GM19043 (cell line): Measurements from ENCODE around the gene S1PR1.

Source experiments
- ATAC-seq: cut with Tn5 transposase; IDR thresholded peaks from one replicate; pipeline ENCODE4 v1.9.1; 2021; ENCODE audit warnings: low read depth; ENCODE audit not compliant: unreplicated experiment

The S1PR1 gene

GRCh38 chr1:101278238-101278637, 41.4 kb downstream of the S1PR1 start:
- no peak for ATAC-seq

DNA sequence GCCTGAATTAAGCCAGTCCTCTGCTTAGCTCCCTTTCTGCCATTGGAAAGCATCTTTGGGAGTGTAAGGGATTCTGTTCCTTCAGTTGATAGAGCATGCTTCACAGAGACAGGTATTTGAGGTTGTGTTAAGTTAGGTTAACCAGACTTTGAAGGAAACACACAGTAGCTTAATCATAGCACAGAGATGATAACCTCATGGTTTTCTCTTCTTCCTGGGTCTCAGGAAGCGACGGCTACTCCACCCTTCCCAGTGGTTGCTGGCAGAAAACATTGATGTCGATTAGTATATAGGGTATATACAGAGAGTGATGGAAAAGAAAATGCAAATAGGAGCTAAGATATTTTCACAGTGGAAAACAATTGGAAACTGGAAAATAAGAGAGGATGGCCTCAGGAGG, 42.0 kb downstream of the S1PR1 start:
- ATAC-seq = no peak

GRCh38 chr1:101280049-101280592, 43.3 kb downstream of the S1PR1 start:
- ATAC-seq = no peak

DNA sequence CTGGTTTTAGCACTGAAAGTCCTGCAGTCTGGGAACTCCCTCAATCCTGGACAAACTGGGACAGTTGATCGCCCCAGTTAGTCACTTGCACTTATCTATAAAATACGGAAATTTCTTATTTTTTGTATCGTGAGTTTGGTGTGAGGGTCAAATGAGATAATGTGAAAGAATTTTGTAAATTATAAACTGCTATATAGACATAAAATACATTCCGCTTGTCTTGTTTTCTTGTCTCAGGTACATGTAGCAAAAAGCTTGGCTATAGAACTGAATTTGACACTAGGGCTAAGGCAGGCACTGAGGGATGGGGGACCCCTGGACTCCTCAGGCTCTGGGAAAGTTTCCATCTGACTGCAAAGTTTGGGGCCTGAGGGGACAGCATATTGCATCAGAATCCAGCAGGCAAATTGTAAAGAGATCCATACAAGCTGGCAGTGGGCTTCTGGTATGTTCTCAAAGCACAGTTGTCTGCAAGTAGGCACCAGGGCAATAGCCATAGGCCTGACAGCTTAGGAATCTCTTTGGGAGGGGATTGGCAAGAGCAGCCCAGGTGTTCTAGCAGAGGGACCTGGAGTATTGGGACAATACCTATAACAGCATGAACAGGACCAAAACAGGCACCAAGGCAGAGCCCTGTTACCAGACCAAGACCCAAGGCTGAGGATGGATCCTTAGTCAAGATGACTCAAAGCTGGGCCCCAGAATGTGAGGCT, 44.3 kb downstream of the S1PR1 start:
- ATAC-seq = no peak

DNA sequence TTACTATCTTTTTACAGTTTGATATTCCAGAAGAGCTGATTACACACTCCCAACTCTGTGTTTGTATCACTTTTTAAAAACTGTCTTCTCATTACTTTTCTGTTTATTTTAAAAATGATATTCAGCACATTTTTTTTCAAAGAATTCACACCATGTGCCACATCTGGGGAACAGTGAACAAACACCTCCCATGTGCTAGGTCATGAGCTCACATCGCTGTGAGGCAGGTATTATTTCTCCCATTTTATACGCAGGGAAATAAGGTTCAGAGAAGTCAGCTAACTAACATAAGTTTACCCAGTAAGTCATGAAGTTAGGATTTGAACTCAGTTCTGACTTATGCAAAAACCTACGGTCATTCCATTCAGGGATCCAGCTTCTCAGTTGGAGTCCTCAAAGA, 44.9 kb downstream of the S1PR1 start:
- no peak for ATAC-seq

DNA sequence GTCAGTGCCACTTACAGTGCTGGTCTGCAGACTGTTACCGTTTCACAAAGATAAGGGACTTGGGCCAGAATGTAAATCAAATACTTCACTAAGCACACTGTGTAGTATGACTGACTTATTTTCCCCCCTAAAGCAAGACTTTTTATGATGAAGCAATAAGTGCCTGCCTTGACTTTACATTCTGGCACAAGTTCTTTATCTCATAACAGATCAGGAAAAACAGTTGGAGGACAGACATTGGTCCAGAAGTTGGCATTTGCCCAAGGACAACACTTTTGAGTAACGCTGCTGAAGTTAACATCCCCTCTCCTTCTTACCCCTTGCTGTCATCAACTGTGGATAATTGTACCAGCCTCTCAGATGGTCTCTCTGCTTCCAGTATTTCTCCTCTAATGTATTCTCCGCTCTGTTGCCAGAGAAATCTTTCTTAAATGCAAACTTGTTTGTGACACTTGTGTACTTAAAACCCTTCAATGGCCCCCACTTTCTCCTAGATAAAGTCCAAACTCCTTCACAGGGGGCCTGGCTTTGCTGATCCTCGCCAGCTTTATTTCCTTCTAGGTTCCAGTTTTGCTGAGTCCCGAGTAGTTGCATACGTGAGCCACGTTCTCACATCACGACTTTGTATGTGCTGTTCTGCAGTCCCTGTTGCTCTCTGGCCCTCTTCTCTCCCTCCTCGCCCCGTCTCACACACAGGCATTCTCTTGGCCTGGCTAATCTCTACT, 45.7 kb downstream of the S1PR1 start:
- ATAC-seq = no peak

GRCh38 chr1:101283443-101283842, 46.6 kb downstream of the S1PR1 start:
- no peak for ATAC-seq

DNA sequence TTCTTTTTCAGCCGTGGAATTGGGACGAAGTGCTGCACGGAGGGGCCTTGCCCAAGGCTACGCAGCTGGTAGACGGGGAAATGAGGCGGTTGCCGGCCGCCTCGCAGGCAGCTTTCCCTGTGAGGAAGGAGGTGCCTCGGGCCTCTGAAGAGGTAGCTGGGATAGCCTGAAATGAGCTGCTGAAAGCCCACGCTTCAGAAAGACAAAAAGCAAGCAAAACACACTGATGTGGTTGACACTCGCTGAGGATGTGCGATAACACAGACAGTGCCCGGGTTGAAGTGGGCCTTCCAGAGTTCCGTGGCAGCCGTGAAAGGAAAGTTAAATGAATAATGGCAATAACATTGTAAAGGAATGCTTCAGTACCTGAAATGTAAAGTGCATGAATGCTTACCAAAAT, 47.2 kb downstream of the S1PR1 start:
- ATAC-seq = no peak

DNA sequence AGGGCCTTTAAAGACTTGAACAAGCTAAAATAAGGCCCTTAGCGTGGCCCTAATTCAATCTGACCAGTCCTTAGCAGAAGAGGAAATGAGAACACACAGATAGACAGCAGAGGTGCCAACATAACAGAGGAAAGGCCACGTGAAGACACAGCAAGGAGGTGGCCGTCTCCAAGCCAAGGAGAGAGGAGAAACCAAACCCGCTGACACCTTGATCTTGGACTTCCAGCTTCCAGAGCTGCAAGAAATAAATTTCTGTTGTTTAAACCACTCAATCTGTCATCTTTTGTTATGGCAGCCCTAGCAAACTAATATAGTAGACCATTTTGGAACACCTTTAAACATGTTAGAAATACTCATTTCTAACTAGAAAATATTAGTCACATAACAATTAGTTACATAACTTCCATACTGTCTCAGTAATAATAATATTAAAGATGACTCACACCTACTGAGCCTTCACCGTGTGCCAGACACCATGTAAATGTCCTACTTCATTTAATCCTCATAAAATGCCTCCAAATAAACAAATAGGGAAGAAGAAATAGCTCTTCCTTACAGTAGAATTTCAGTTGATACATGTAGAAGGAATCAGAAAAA, 47.9 kb downstream of the S1PR1 start:
- no peak for ATAC-seq

DNA sequence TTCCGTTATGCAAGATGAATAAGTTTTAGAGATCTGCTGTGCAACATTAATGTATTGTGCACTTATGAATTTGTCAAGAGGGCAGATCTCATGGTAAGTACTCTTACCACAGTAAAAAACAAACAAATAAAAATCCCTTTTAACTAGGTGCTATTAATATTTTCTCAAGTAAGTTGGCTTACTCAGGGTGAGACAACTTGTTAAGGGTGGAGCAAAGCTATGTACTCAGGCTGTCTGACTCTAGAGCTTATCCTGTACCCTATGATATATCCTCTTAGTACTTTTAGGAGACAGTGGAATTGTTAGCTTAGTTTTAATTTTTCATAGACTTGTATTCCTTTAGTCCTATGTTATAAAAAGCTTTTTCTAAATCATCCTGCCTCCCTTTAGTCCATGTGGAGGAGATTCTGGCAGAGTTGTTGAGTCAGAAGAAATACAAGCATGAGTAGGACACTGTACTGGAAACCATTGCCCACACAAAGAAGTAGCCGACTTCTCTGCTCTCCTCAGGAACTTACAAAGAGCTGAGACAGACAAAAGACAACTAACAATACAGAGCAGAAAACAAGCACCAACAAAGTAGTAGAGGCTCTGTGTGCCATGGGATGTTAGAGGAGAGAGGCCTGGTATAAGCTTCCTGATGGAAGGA, 49.2 kb downstream of the S1PR1 start:
- ATAC-seq = no peak

DNA sequence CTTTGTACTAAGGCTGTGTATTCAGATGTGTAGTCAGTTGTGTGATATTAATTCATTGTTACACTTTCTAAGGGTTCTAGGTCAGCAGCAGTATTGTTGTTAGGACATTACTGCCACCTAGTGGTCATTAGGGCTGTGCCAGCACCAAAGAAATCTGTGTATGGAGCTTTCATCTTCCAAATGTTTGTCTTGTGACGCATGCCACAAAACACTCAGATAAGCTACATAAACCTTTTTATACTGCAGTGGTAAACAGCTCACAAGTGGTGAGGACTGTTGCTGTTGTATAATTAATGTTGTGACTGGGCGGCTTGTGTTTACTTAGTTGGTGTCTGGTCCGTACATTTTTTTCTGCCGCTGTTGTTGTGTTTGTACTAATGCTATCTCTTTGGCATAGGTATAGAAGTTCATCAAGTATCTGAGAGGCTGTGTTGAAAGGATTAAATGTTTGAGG, 51.7 kb downstream of the S1PR1 start:
- peak; percentile 55 for ATAC-seq

GRCh38 chr1:101290119-101290921, 53.5 kb downstream of the S1PR1 start:
- ATAC-seq = no peak
